Stimulated activated CD4-positive, alpha-beta T cell treated with anti-CD3 and anti-CD28 coated beads, Interleukin-1b, Interleukin-23, amount 100 ng/mL, for 24 hours (primary cell): ENCODE results near the gene THAP4.
"Not testable (repeated sequence)": the region's sequence is repeated elsewhere in the genome, so short reads cannot be mapped to it uniquely, and the experiment has no call there.

ENCODE experiments used
- DNase-seq, 4 experiments: peaks; one replicate each; pipeline ENCODE4 v3.0.0-alpha.2; 2020; ENCODE audit warnings: low read depth in 4 of 4, low spot score in 1 of 4

Gene THAP4

GRCh38 chr2:241666627-241667400, 29.9 kb upstream of the THAP4 start:
- DNase-seq: no peak

GRCh38 chr2:241665731-241666440, 28.9 kb upstream of the THAP4 start:
- no peak for DNase-seq

- DNase-seq: not testable (repeated sequence)
Observed at GRCh38 chr2:241662731-241663130, 25.8 kb upstream of the THAP4 start.

- DNase-seq: no peak
Observed at GRCh38 chr2:241660593-241661213, 23.7 kb upstream of the THAP4 start.

- peak in 1 of 4 experiments; percentile 14 for DNase-seq
Observed at GRCh38 chr2:241659150-241659739, 22.3 kb upstream of the THAP4 start.

- no peak for DNase-seq
Observed at GRCh38 chr2:241658296-241658695, 21.3 kb upstream of the THAP4 start.

- no peak for DNase-seq
Observed at GRCh38 chr2:241657786-241658254, 20.9 kb upstream of the THAP4 start.

GRCh38 chr2:241656190-241656741, 19.3 kb upstream of the THAP4 start:
- DNase-seq: no peak

- DNase-seq: no peak
Observed at GRCh38 chr2:241655516-241656189, 18.7 kb upstream of the THAP4 start.

GRCh38 chr2:241654551-241654950, 17.6 kb upstream of the THAP4 start:
- no peak for DNase-seq

GRCh38 chr2:241653210-241653750, 16.3 kb upstream of the THAP4 start:
- no peak for DNase-seq

GRCh38 chr2:241652722-241653121, 15.8 kb upstream of the THAP4 start:
- no peak for DNase-seq

- DNase-seq: no peak
Observed at GRCh38 chr2:241652142-241652541, 15.2 kb upstream of the THAP4 start.

- no peak for DNase-seq
Observed at GRCh38 chr2:241649927-241650326, 13.0 kb upstream of the THAP4 start.

GRCh38 chr2:241649404-241649803, 12.4 kb upstream of the THAP4 start:
- DNase-seq: no peak

GRCh38 chr2:241648453-241648852, 11.5 kb upstream of the THAP4 start:
- no peak for DNase-seq

GRCh38 chr2:241645915-241646645, 9.1 kb upstream of the THAP4 start:
- no peak for DNase-seq

GRCh38 chr2:241645056-241645914, 8.3 kb upstream of the THAP4 start:
- no peak for DNase-seq

- no peak for DNase-seq
Observed at GRCh38 chr2:241641631-241642030, 4.7 kb upstream of the THAP4 start.
